ENCODE measurements around the gene PALM3.

- peak in 1 of 3 donors; percentile 95 for TF ChIP-seq POLR2AphosphoS5 (IDR thresholded peaks at IDR 0.05)
- TF ChIP-seq CTCF (IDR thresholded peaks at IDR 0.05) = no peak
- no peak for TF ChIP-seq EP300 (IDR thresholded peaks at IDR 0.05)
- peak in 1 of 2 donors; percentile 31 for TF ChIP-seq POLR2A (IDR thresholded peaks at IDR 0.05)
Observed at GRCh38 chr19:14080887-14081796, 19.3 kb upstream of the PALM3 start.
